Subcutaneous adipose tissue (tissue), 4 donors: Measurements from ENCODE around the gene BCL6B. TPM values are rescaled to one million over a fixed set of nuclear protein-coding genes. Genes with fewer than 3 reads are reported as not detected.

Experiments used
- CTCF ChIP-seq: fragments of 450-650 bp; IDR thresholded peaks from one replicate; pipeline ENCODE4 v1.5.1; 2016; ENCODE audit warnings: low read depth, mild to moderate bottlenecking, control low read depth, antibody characterized with exemption, moderate library complexity
- total RNA-seq, 4 donors: library from RNA; depleted of rRNA; stranded (reverse); fragments of >200 nt; gene quantifications; one replicate each; pipeline ENCODE4 v1.1.0, GENCODE V29; 2016

Gene BCL6B
- total RNA-seq, 4 donors from 2014 or later: 1.5 to 12.1 (median 4.1) TPM

- TF ChIP-seq CTCF: no peak
Measured at GRCh38 chr17:7045492-7046126, 22.8 kb downstream of the BCL6B start.

- TF ChIP-seq CTCF: no peak
Measured at GRCh38 chr17:7046127-7046724, 23.4 kb downstream of the BCL6B start.

- no peak for TF ChIP-seq CTCF
Measured at GRCh38 chr17:7047566-7047965, 24.7 kb downstream of the BCL6B start.

GRCh38 chr17:7048968-7049367, 26.1 kb downstream of the BCL6B start:
- no peak for TF ChIP-seq CTCF

- TF ChIP-seq CTCF: no peak
Measured at GRCh38 chr17:7056386-7056785, 33.5 kb downstream of the BCL6B start.

- TF ChIP-seq CTCF: no peak
Measured at GRCh38 chr17:7058831-7059447, 36.1 kb downstream of the BCL6B start.

GRCh38 chr17:7060165-7060891, 37.5 kb downstream of the BCL6B start:
- no peak for TF ChIP-seq CTCF
